NOMO-1 treated with DMSO at 0.1 percent for 48 hours (cell line): ENCODE measurements around the gene UVSSA.
A peak's percentile ranks its signal among the peaks of the same experiment; 100 is the strongest.
"Not testable (repeated sequence)": the region's sequence is repeated elsewhere in the genome, so short reads cannot be mapped to it uniquely, and the experiment has no call there.

Source experiments
- DNase-seq: peaks from one replicate; lab custom pipeline; 2025; ENCODE audit not compliant: unreplicated experiment; lab: John Stamatoyannopoulos, UW

Gene UVSSA

GRCh38 chr4:1329408-1330371 lies 17.3 kb upstream of the UVSSA start:
- peak; percentile 48 for DNase-seq

- DNase-seq, result no peak
Measured at GRCh38 chr4:1330761-1331590, 16.0 kb upstream of the UVSSA start.

GRCh38 chr4:1331591-1332353 lies 15.2 kb upstream of the UVSSA start:
- no peak for DNase-seq

- DNase-seq, result no peak
Measured at GRCh38 chr4:1332686-1333085, 14.3 kb upstream of the UVSSA start.

GRCh38 chr4:1333256-1333655 lies 13.8 kb upstream of the UVSSA start:
- peak; percentile 66 for DNase-seq

GRCh38 chr4:1333851-1334578 lies 13.0 kb upstream of the UVSSA start:
- peak; percentile 69 for DNase-seq

- DNase-seq, result no peak
Measured at GRCh38 chr4:1334579-1334895, 12.5 kb upstream of the UVSSA start.

GRCh38 chr4:1335193-1335883 lies 11.7 kb upstream of the UVSSA start:
- DNase-seq, result not testable (repeated sequence)

- peak; percentile 35 for DNase-seq
Measured at GRCh38 chr4:1336088-1336491, 10.9 kb upstream of the UVSSA start.

- DNase-seq, result no peak
Measured at GRCh38 chr4:1337376-1337831, 9.6 kb upstream of the UVSSA start.

- no peak for DNase-seq
Measured at GRCh38 chr4:1337951-1338751, 8.9 kb upstream of the UVSSA start.

- no peak for DNase-seq
Measured at GRCh38 chr4:1338752-1339414, 8.1 kb upstream of the UVSSA start.

- no peak for DNase-seq
Measured at GRCh38 chr4:1339489-1339888, 7.5 kb upstream of the UVSSA start.

- DNase-seq, result no peak
Measured at GRCh38 chr4:1340181-1340747, 6.7 kb upstream of the UVSSA start.

GRCh38 chr4:1340861-1341260 lies 6.1 kb upstream of the UVSSA start:
- no peak for DNase-seq

GRCh38 chr4:1342003-1342402 lies 5.0 kb upstream of the UVSSA start:
- no peak for DNase-seq

- no peak for DNase-seq
Measured at GRCh38 chr4:1344696-1345095, 2.3 kb upstream of the UVSSA start.
